HepG2 (cell line): ENCODE measurements around the gene UGT1A7. TPM values are rescaled to one million over a fixed set of nuclear protein-coding genes. Genes with fewer than 3 reads are reported as not detected.

Source experiments
- ATAC-seq: fragments of 200-7000 bp; cut with Tn5 transposase; 3 replicates; pipeline ENCODE4 v1.9.1; 2020; ENCODE audit warnings: mild to moderate bottlenecking, moderate library complexity
- BruUV-seq: library from RNA; stranded (reverse); fragments of 400-500 nt; replicated peaks from 2 replicates; lab custom pipeline; 2021; lab: Mats Ljungman, UMichigan
- CTCF ChIA-PET: fragments of 300-600 bp; formaldehyde crosslinking; extraction: SDS; loops from one replicate; lab custom pipeline; 2021; ENCODE audit warnings: low total read pairs, inconsistent platforms, low intra/inter-chr PET ratio; lab: Yijun Ruan, JAX
- POLR2A ChIA-PET: fragments of 350-600 bp; sonication (Branson Sonifier 250); formaldehyde crosslinking; loops from one replicate; lab custom pipeline; 2020; ENCODE audit warnings: antibody characterized with exemption, inconsistent platforms; lab: Yijun Ruan, JAX
- DNase-seq: peaks from one replicate; pipeline ENCODE4 v3.0.0-alpha.2; 2015; ENCODE audit warnings: low spot score
- FAIRE-seq: peaks from 3 replicates; lab custom pipeline; 2011; peaks lifted over from hg19 to GRCh38; lab: Jason Lieb, UNC
- H2AFZ ChIP-seq: one replicate; pipeline ENCODE4 v1.6.1; 2011; ENCODE audit warnings: low read length, inconsistent platforms
- H3K27ac ChIP-seq: fragments of 300-600 bp; 3 replicates; pipeline ENCODE4 v1.8.0; 2011; ENCODE audit warnings: mixed run types, mild to moderate bottlenecking, mixed read lengths, low read length, inconsistent platforms; ENCODE audit not compliant: insufficient read depth; ENCODE audit errors: extremely low read length
- H3K27me3 ChIP-seq, 2 experiments: fragments of 200-600 bp in 1 of 2; 2 replicates in 1 of 2; 3 replicates in 1 of 2; pipeline versions ENCODE4 v1.6.0 to v1.8.0; 2011; ENCODE audit warnings: low read length in 2 of 2, mild to moderate bottlenecking in 2 of 2, moderate library complexity in 2 of 2, inconsistent platforms in 1 of 2; ENCODE audit not compliant: insufficient read depth in 2 of 2, control insufficient read depth in 1 of 2
- H3K36me3 ChIP-seq, 2 experiments: fragments of 200-600 bp in 1 of 2; replicated peaks in 1 of 2; 2 replicates in 1 of 2; 3 replicates in 1 of 2; pipeline versions ENCODE4 v1.5.1 to v1.8.0; 2011; ENCODE audit warnings: low read length in 2 of 2, inconsistent platforms in 1 of 2; ENCODE audit not compliant: insufficient read depth in 2 of 2, control insufficient read depth in 1 of 2
- H3K4me1 ChIP-seq: 2 replicates; pipeline ENCODE4 v1.5.1; 2012; ENCODE audit warnings: low read length, inconsistent platforms; ENCODE audit not compliant: insufficient read depth
- H3K4me2 ChIP-seq: 2 replicates; pipeline ENCODE4 v1.6.0; 2011; ENCODE audit warnings: low read depth, low read length, inconsistent platforms
- H3K4me3 ChIP-seq, 3 experiments: fragments of 200-600 bp in 1 of 3; sonication (generic), shearing (Covaris generic) in 1 of 3; replicated peaks in 1 of 3; 2 replicates each; pipeline ENCODE4 v1.5.1; 2011 to 2016; ENCODE audit warnings: low read length in 3 of 3, inconsistent platforms in 2 of 3, low read depth in 2 of 3, mild to moderate bottlenecking in 2 of 3, control low read depth in 1 of 3, mixed read lengths in 1 of 3; ENCODE audit not compliant: insufficient read depth in 1 of 3
- H3K79me2 ChIP-seq: one replicate; pipeline ENCODE4 v1.6.1; 2011; ENCODE audit warnings: low read length, inconsistent platforms; ENCODE audit not compliant: insufficient read depth
- H3K9ac ChIP-seq: 2 replicates; pipeline ENCODE4 v1.6.0; 2011; ENCODE audit warnings: mild to moderate bottlenecking, low read depth, low read length, inconsistent platforms; ENCODE audit not compliant: insufficient read depth
- H3K9me3 ChIP-seq: 2 replicates; pipeline ENCODE4 v1.5.1; 2012; ENCODE audit warnings: mild to moderate bottlenecking, low read length
- H4K20me1 ChIP-seq: 2 replicates; pipeline ENCODE4 v1.6.0; 2011; ENCODE audit warnings: inconsistent platforms, mild to moderate bottlenecking, low read length, moderate library complexity; ENCODE audit not compliant: insufficient read depth
- AGO1 ChIP-seq: fragments of 200-400 bp; formaldehyde crosslinking; IDR thresholded peaks from 2 replicates; pipeline ENCODE4 v1.6.1; 2017; ENCODE audit warnings: mild to moderate bottlenecking, low read depth, low read length, moderate library complexity; ENCODE audit not compliant: poor library complexity, severe bottlenecking
- GFI1 ChIP-seq: sonication (generic); formaldehyde crosslinking; IDR thresholded peaks from 2 replicates; pipeline ENCODE4 v1.5.0; 2020; ENCODE audit warnings: missing genetic modification reagents, mild to moderate bottlenecking, borderline replicate concordance
- ZBTB7A ChIP-seq: sonication (generic); formaldehyde crosslinking; IDR thresholded peaks from 2 replicates; pipeline ENCODE4 v1.8.0; 2022; ENCODE audit warnings: mild to moderate bottlenecking, missing genetic modification reagents
- ZNF136 ChIP-seq: sonication (generic); formaldehyde crosslinking; IDR thresholded peaks from 2 replicates; pipeline ENCODE4 v1.8.1; 2022; ENCODE audit warnings: low read depth, mild to moderate bottlenecking, moderate library complexity, missing genetic modification reagents
- ZNF260 ChIP-seq: sonication (generic); formaldehyde crosslinking; IDR thresholded peaks from 2 replicates; pipeline ENCODE4 v1.4.0; 2020; ENCODE audit warnings: missing genetic modification reagents, low read depth, mild to moderate bottlenecking, borderline replicate concordance
- ZNF382 ChIP-seq: sonication (generic); formaldehyde crosslinking; IDR thresholded peaks from 2 replicates; pipeline ENCODE4 v1.5.0; 2020; ENCODE audit warnings: missing genetic modification reagents, mild to moderate bottlenecking, borderline replicate concordance
- ZNF441 ChIP-seq: sonication (generic); formaldehyde crosslinking; IDR thresholded peaks from 2 replicates; pipeline ENCODE4 v1.7.0; 2021; ENCODE audit warnings: missing genetic modification reagents, borderline replicate concordance
- ZNF558 ChIP-seq: sonication (generic); formaldehyde crosslinking; IDR thresholded peaks from 2 replicates; pipeline ENCODE4 v1.9.0; 2022; ENCODE audit warnings: mild to moderate bottlenecking, missing genetic modification reagents, borderline replicate concordance
- WGBS: methylation state at CpG from one replicate; pipeline ENCODE4 v1.1.6; 2017; ENCODE audit warnings: low lambda C conversion rate; 5-methylcytosine and 5-hydroxymethylcytosine counted together
- in situ Hi-C: cut with HindIII; loops from 2 replicates; pipeline ENCODE4 v1.10.0; 2017; ENCODE audit warnings: low pct_unique_long_range_greater_than_20kb; ENCODE audit not compliant: extremely low pct_ligation_motif_present
- intact Hi-C: fragments of 100-400 bp; cut with micrococcal nuclease; formaldehyde crosslinking; loops from one replicate; pipeline ENCODE4 v1.10.0; 2022; ENCODE audit not compliant: unreplicated experiment
- polyA plus RNA-seq, 8 experiments: library from polyadenylated mRNA; depleted of rRNA in 3 of 8; stranded (reverse) in 7 of 8; unstranded in 1 of 8; fragments of >200 nt; fragmentation: Illumina TruSeq in 4 of 8; extraction: Trizol in 4 of 8; gene quantifications; 2 replicates each; pipeline versions ENCODE4 v1.2.1 to v1.2.3, GENCODE V29; 2011 to 2016; ENCODE audit warnings: low read depth in 4 of 8, missing spikeins in 1 of 8, mixed read lengths in 1 of 8; ENCODE audit not compliant: insufficient read depth in 1 of 8
- total RNA-seq, 5 experiments: library from RNA; depleted of rRNA; stranded (reverse); fragments of >200 nt; fragmentation: Illumina TruSeq; extraction: Trizol; gene quantifications; 2 replicates each; pipeline ENCODE4 v1.2.3, GENCODE V29; 2016; ENCODE audit warnings: low read depth in 1 of 5
- TF ChIP-seq, protein P1 (sequence below): sonication (generic); formaldehyde crosslinking; conservative IDR thresholded peaks from 2 replicates; pipeline ENCODE4 v1.4.0; 2020; ENCODE audit warnings: missing genetic modification reagents

The UGT1A7 gene
- total and polyA plus RNA-seq, 2 of the 13 experiments (the other 11 are each of a cell fraction or from before 2014, with no cell fraction given), result not detected

DNA sequence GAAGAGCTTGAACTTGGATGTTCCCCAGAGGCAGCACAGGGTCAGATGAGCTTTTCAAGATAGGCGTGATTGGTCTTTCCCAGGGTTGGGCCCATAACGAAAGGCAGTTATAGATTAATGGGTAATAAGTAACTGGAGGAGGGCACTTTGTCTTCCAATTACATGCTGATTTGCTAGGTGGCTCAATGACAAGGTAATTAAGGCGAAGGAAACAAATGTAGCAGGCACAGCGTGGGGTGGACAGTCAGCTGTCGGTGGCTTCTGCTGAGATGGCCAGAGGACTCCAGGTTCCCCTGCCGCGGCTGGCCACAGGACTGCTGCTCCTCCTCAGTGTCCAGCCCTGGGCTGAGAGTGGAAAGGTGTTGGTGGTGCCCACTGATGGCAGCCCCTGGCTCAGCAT lies 36.9 kb downstream of the UGT1A7 start, which contains the start of gene UGT1A4:
Gene UGT1A4 (plus strand): TSS at position 185 of the 400 bp plus-strand sequence. CDS start 85 bp downstream, at position 270.
- Histone ChIP-seq H3K4me1 (no peaks in the 10 kb centered on the region), H3K27ac (no peak within 1 kb of the TSS)
- in situ Hi-C loops, result no loop called here
- DNase-seq, result no peak
- ATAC-seq, result no peak
- BruUV-seq, result no TSS peak
- TF ChIP-seq ZNF441, result no peak
- TF ChIP-seq, protein P1, sequence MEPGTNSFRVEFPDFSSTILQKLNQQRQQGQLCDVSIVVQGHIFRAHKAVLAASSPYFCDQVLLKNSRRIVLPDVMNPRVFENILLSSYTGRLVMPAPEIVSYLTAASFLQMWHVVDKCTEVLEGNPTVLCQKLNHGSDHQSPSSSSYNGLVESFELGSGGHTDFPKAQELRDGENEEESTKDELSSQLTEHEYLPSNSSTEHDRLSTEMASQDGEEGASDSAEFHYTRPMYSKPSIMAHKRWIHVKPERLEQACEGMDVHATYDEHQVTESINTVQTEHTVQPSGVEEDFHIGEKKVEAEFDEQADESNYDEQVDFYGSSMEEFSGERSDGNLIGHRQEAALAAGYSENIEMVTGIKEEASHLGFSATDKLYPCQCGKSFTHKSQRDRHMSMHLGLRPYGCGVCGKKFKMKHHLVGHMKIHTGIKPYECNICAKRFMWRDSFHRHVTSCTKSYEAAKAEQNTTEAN, result no peak
- no peak for TF ChIP-seq ZNF136
- TF ChIP-seq ZNF558 (CRISPR knock-in tag), result no peak
- TF ChIP-seq GFI1 (CRISPR knock-in tag), result no peak
- no peak for TF ChIP-seq ZNF260 (CRISPR knock-in tag)
- TF ChIP-seq AGO1, result no peak
- TF ChIP-seq ZNF382, result no peak
- no peak for TF ChIP-seq ZBTB7A (CRISPR knock-in tag)
- TF ChIP-seq, all 625 proteins: peak for 0
- no peak within 1 kb of the TSS for H3K9ac ChIP-seq
- H3K4me3 ChIP-seq, result no peak within 1 kb of the TSS
- no peak within 1 kb of the TSS for H2AFZ ChIP-seq
- H3K9me3 ChIP-seq, result no peaks in the 10 kb centered on the region
- no peaks in the 10 kb centered on the region for H4K20me1 ChIP-seq
- no peaks in the 10 kb centered on the region for H3K79me2 ChIP-seq
- no peaks in the 10 kb centered on the region for H3K36me3 ChIP-seq
- no peak for FAIRE-seq
- 80% methylated on average over 7 of the region's 7 CpGs for WGBS
- H3K4me2 ChIP-seq, result no peak within 1 kb of the TSS
- CTCF ChIA-PET, result no interaction called here
- POLR2A ChIA-PET, result no interaction called here
- peaks cover 2 to 8% of the 10 kb centered on the region in 2 experiments; a peak in 2 of 5 replicates for H3K27me3 ChIP-seq
- intact Hi-C loops, result no loop called here
